ENCODE data around the gene RABGEF1.
"Not testable (repeated sequence)": the region's sequence is repeated elsewhere in the genome, so short reads cannot be mapped to it uniquely, and the experiment has no call there.

Gene RABGEF1

GRCh38 chr7:66807736-66808135, 67.2 kb downstream of the RABGEF1 start:
- no peak overlapping the region for H3K9ac ChIP-seq (ENCODE audit: low read length)
- H3K4me1 ChIP-seq (ENCODE audit: control insufficient read depth, insufficient read depth, low read length), result no peaks in the 10 kb centered on the region
- no peaks in the 10 kb centered on the region for H3K27me3 ChIP-seq (ENCODE audit: control insufficient read depth, insufficient read depth, low read length)
- H3K9me3 ChIP-seq (ENCODE audit: control insufficient read depth, insufficient read depth, low read depth, low read length), result no peaks in the 10 kb centered on the region
- peaks cover 82% of the 10 kb centered on the region for H3K36me3 ChIP-seq (ENCODE audit: control insufficient read depth, insufficient read depth, low read length)
- H3K27ac ChIP-seq (ENCODE audit: low read depth, low read length), result no peak overlapping the region
- H3K4me3 ChIP-seq (ENCODE audit: low read depth, low read length), result no peak overlapping the region

- Histone ChIP-seq H3K9ac (ENCODE audit: low read length) (no peak overlapping the region), H3K4me1 (ENCODE audit: control insufficient read depth, insufficient read depth, low read length) (0 out of 2 replicates have a peak, but pooled peaks cover 3% of the 10 kb centered on the region), H3K27me3 (ENCODE audit: control insufficient read depth, insufficient read depth, low read length) (no peaks in the 10 kb centered on the region), H3K36me3 (ENCODE audit: control insufficient read depth, insufficient read depth, low read length) (peaks cover 59% of the 10 kb centered on the region), H3K4me3 (ENCODE audit: low read depth, low read length) (no peak overlapping the region), H3K27ac (ENCODE audit: low read depth, low read length) (no peak overlapping the region), H3K9me3 (ENCODE audit: control insufficient read depth, insufficient read depth, low read depth, low read length) (no peaks in the 10 kb centered on the region)
Observed at GRCh38 chr7:66810716-66811115, 70.2 kb downstream of the RABGEF1 start.

- H3K27me3 ChIP-seq (ENCODE audit: control insufficient read depth, insufficient read depth, low read length); H3K9me3 ChIP-seq (ENCODE audit: control insufficient read depth, insufficient read depth, low read depth, low read length); H3K9ac ChIP-seq (ENCODE audit: low read length); H3K4me1 ChIP-seq (ENCODE audit: control insufficient read depth, insufficient read depth, low read length); H3K4me3 ChIP-seq (ENCODE audit: low read depth, low read length); H3K27ac ChIP-seq (ENCODE audit: low read depth, low read length): not testable (repeated sequence)
- peaks cover 17% of the 10 kb centered on the region for H3K36me3 ChIP-seq (ENCODE audit: control insufficient read depth, insufficient read depth, low read length)
Observed at GRCh38 chr7:66815186-66815875, 74.8 kb downstream of the RABGEF1 start.

GRCh38 chr7:66815951-66816350, 75.4 kb downstream of the RABGEF1 start:
- H3K27me3 ChIP-seq (ENCODE audit: control insufficient read depth, insufficient read depth, low read length), result no peaks in the 10 kb centered on the region
- H3K27ac ChIP-seq (ENCODE audit: low read depth, low read length), result no peak overlapping the region
- H3K4me3 ChIP-seq (ENCODE audit: low read depth, low read length), result no peak overlapping the region
- peaks cover 10% of the 10 kb centered on the region for H3K36me3 ChIP-seq (ENCODE audit: control insufficient read depth, insufficient read depth, low read length)
- 0 out of 2 replicates have a peak, but pooled peaks cover 3% of the 10 kb centered on the region for H3K4me1 ChIP-seq (ENCODE audit: control insufficient read depth, insufficient read depth, low read length)
- no peaks in the 10 kb centered on the region for H3K9me3 ChIP-seq (ENCODE audit: control insufficient read depth, insufficient read depth, low read depth, low read length)
- no peak overlapping the region for H3K9ac ChIP-seq (ENCODE audit: low read length)

GRCh38 chr7:66816658-66817057, 76.1 kb downstream of the RABGEF1 start:
- H3K27ac ChIP-seq (ENCODE audit: low read depth, low read length); H3K9me3 ChIP-seq (ENCODE audit: control insufficient read depth, insufficient read depth, low read depth, low read length); H3K36me3 ChIP-seq (ENCODE audit: control insufficient read depth, insufficient read depth, low read length); H3K9ac ChIP-seq (ENCODE audit: low read length); H3K4me1 ChIP-seq (ENCODE audit: control insufficient read depth, insufficient read depth, low read length); H3K27me3 ChIP-seq (ENCODE audit: control insufficient read depth, insufficient read depth, low read length); H3K4me3 ChIP-seq (ENCODE audit: low read depth, low read length): not testable (repeated sequence)

GRCh38 chr7:66817208-66817795, 76.8 kb downstream of the RABGEF1 start:
- not testable (repeated sequence) for H3K4me3 ChIP-seq (ENCODE audit: low read depth, low read length); H3K9me3 ChIP-seq (ENCODE audit: control insufficient read depth, insufficient read depth, low read depth, low read length); H3K36me3 ChIP-seq (ENCODE audit: control insufficient read depth, insufficient read depth, low read length); H3K4me1 ChIP-seq (ENCODE audit: control insufficient read depth, insufficient read depth, low read length); H3K9ac ChIP-seq (ENCODE audit: low read length); H3K27ac ChIP-seq (ENCODE audit: low read depth, low read length); H3K27me3 ChIP-seq (ENCODE audit: control insufficient read depth, insufficient read depth, low read length)

DNA sequence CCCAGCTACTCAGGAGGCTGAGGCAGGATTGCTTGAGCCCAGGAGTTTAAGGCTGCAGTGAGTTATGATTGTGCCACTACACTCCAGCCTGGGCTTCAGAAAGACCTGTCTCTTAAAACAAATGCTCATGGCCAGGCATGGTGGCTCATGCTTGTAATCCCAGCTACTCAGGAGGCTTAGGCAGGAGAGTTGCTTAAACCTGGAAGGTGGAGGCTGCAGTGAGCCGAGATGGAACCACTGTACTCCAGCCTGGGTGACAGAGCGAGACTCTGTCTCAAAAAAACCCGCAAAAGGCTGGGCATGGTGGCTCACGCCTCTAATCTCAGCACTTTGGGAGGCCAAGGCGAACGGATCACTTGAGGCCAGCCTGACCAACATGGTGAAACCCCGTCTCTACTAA, 77.4 kb downstream of the RABGEF1 start:
- not testable (repeated sequence) for H3K9ac ChIP-seq (ENCODE audit: low read length); H3K27ac ChIP-seq (ENCODE audit: low read depth, low read length)

DNA sequence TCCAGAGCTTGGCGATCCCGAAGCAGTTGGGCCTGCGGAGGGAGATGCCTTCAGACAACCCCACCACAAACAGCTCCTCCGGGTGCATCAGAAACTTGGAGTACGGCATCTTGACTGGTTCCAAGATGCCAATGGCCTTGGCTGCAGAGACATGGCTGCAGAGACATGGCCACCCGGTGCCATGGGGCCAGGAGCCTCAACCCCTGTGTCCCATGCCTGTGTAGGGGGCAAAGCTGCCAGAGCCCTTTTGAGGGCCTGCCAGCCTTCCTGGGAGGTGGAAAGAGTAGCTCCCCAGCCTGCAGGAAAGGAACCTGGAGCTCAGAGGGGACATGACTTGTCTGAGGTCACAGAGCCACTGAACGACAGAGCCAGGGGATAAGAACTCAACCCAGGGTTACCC, 83.5 kb downstream of the RABGEF1 start:
- no peaks in the 10 kb centered on the region for H3K4me1 ChIP-seq (ENCODE audit: control insufficient read depth, insufficient read depth, low read length)
- H3K4me3 ChIP-seq (ENCODE audit: low read depth, low read length), result no peak overlapping the region
- H3K27ac ChIP-seq (ENCODE audit: low read depth, low read length), result no peak overlapping the region
- no peaks in the 10 kb centered on the region for H3K36me3 ChIP-seq (ENCODE audit: control insufficient read depth, insufficient read depth, low read length)
- no peak overlapping the region for H3K9ac ChIP-seq (ENCODE audit: low read length)
- H3K27me3 ChIP-seq (ENCODE audit: control insufficient read depth, insufficient read depth, low read length), result no peaks in the 10 kb centered on the region
- peaks cover 5% of the 10 kb centered on the region for H3K9me3 ChIP-seq (ENCODE audit: control insufficient read depth, insufficient read depth, low read depth, low read length)

More for the DNA sequence above, 77.4 kb downstream of the RABGEF1 start:
- not testable (repeated sequence) for H3K36me3 ChIP-seq (ENCODE audit: control insufficient read depth, insufficient read depth, low read length); H3K27me3 ChIP-seq (ENCODE audit: control insufficient read depth, insufficient read depth, low read length); H3K4me3 ChIP-seq (ENCODE audit: low read depth, low read length); H3K4me1 ChIP-seq (ENCODE audit: control insufficient read depth, insufficient read depth, low read length); H3K9me3 ChIP-seq (ENCODE audit: control insufficient read depth, insufficient read depth, low read depth, low read length)

GRCh38 chr7:66825538-66825937, 85.0 kb downstream of the RABGEF1 start:
- not testable (repeated sequence) for H3K9ac ChIP-seq (ENCODE audit: low read length); H3K9me3 ChIP-seq (ENCODE audit: control insufficient read depth, insufficient read depth, low read depth, low read length); H3K27ac ChIP-seq (ENCODE audit: low read depth, low read length); H3K4me1 ChIP-seq (ENCODE audit: control insufficient read depth, insufficient read depth, low read length); H3K27me3 ChIP-seq (ENCODE audit: control insufficient read depth, insufficient read depth, low read length); H3K4me3 ChIP-seq (ENCODE audit: low read depth, low read length); H3K36me3 ChIP-seq (ENCODE audit: control insufficient read depth, insufficient read depth, low read length)

- no peak overlapping the region for H3K9ac ChIP-seq (ENCODE audit: low read length)
Observed at GRCh38 chr7:66826649-66827048, 86.1 kb downstream of the RABGEF1 start.

DNA sequence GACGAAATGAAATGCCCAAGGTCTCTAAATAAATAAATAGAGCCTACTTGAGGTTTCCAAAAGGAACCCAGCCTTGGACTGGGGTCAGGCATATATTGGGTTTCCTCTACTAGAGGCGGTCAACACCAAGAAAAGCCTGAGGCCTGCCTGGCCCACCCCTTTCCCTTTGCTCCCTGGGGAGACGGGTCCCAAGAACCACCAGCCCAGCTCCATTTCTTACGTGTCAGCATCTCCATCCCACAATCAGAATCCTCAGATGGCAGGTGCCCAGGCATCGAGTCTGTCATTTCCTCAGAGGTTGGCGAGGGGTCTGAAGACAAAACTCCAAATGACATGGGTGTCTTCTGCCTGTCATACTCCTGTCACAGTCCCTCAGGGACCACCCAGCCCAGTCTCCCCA, 90.4 kb downstream of the RABGEF1 start:
- H3K9ac ChIP-seq (ENCODE audit: low read length); H3K9me3 ChIP-seq (ENCODE audit: control insufficient read depth, insufficient read depth, low read depth, low read length); H3K36me3 ChIP-seq (ENCODE audit: control insufficient read depth, insufficient read depth, low read length); H3K4me3 ChIP-seq (ENCODE audit: low read depth, low read length); H3K27ac ChIP-seq (ENCODE audit: low read depth, low read length); H3K4me1 ChIP-seq (ENCODE audit: control insufficient read depth, insufficient read depth, low read length); H3K27me3 ChIP-seq (ENCODE audit: control insufficient read depth, insufficient read depth, low read length): not testable (repeated sequence)

More at GRCh38 chr7:66826649-66827048, 86.1 kb downstream of the RABGEF1 start:
- no peak overlapping the region for H3K4me3 ChIP-seq (ENCODE audit: low read depth, low read length)
- H3K27me3 ChIP-seq (ENCODE audit: control insufficient read depth, insufficient read depth, low read length), result no peaks in the 10 kb centered on the region
- no peaks in the 10 kb centered on the region for H3K4me1 ChIP-seq (ENCODE audit: control insufficient read depth, insufficient read depth, low read length)
- H3K36me3 ChIP-seq (ENCODE audit: control insufficient read depth, insufficient read depth, low read length), result no peaks in the 10 kb centered on the region
- H3K27ac ChIP-seq (ENCODE audit: low read depth, low read length), result no peak overlapping the region
- peaks cover 5% of the 10 kb centered on the region for H3K9me3 ChIP-seq (ENCODE audit: control insufficient read depth, insufficient read depth, low read depth, low read length)

Data from HUES6 (cell line).